Stimulated activated CD8-positive, alpha-beta memory T cell treated with anti-CD3 and anti-CD28 coated beads, Interleukin-4, amount 100 ng/mL, for 24 hours (primary cell): Measurements from ENCODE around the gene IRAK4.

Experiments used
- DNase-seq: peaks from one replicate; pipeline ENCODE4 v3.0.0-alpha.2; 2020; ENCODE audit warnings: low read depth

IRAK4 gene

GRCh38 chr12:43836475-43836989 is 77.8 kb downstream of the IRAK4 start:
- no peak for DNase-seq
